ENCODE measurements around the gene CYP39A1.

- TF ChIP-seq POLR2A (IDR thresholded peaks at IDR 0.05) (no peak), POLR2AphosphoS5 (IDR thresholded peaks at IDR 0.05) (no peak)
- TF ChIP-seq, protein P1, sequence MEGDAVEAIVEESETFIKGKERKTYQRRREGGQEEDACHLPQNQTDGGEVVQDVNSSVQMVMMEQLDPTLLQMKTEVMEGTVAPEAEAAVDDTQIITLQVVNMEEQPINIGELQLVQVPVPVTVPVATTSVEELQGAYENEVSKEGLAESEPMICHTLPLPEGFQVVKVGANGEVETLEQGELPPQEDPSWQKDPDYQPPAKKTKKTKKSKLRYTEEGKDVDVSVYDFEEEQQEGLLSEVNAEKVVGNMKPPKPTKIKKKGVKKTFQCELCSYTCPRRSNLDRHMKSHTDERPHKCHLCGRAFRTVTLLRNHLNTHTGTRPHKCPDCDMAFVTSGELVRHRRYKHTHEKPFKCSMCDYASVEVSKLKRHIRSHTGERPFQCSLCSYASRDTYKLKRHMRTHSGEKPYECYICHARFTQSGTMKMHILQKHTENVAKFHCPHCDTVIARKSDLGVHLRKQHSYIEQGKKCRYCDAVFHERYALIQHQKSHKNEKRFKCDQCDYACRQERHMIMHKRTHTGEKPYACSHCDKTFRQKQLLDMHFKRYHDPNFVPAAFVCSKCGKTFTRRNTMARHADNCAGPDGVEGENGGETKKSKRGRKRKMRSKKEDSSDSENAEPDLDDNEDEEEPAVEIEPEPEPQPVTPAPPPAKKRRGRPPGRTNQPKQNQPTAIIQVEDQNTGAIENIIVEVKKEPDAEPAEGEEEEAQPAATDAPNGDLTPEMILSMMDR (IDR thresholded peaks at IDR 0.05), result no peak
Observed at GRCh38 chr6:46584586-46584985, 68.0 kb downstream of the CYP39A1 start.
